Loucy (cell line): ENCODE measurements around the gene CFAP107.

Experiments
- H2AFZ ChIP-seq: fragments of 200-600 bp; sonication (generic); 2 replicates; pipeline ENCODE4 v1.6.0; 2016; ENCODE audit warnings: antibody characterized with exemption, mild to moderate bottlenecking, low read length, moderate library complexity
- H3F3A ChIP-seq: fragments of 200-600 bp; 2 replicates; pipeline ENCODE4 v1.6.0; 2016; ENCODE audit warnings: antibody characterized with exemption, low read depth, mild to moderate bottlenecking
- H3K27me3 ChIP-seq: fragments of 200-600 bp; sonication (generic); 2 replicates; pipeline ENCODE4 v1.6.1; 2014; ENCODE audit warnings: low read length, mild to moderate bottlenecking; ENCODE audit not compliant: insufficient read depth, poor library complexity, severe bottlenecking
- H3K36me3 ChIP-seq: fragments of 200-600 bp; sonication (generic); 2 replicates; pipeline ENCODE4 v1.6.1; 2016; ENCODE audit warnings: low read length; ENCODE audit not compliant: insufficient read depth
- H3K4me1 ChIP-seq: fragments of 200-600 bp; sonication (generic); 2 replicates; pipeline ENCODE4 v1.5.1; 2014; ENCODE audit warnings: low read length, mild to moderate bottlenecking; ENCODE audit not compliant: insufficient read depth, poor library complexity, severe bottlenecking
- H3K4me2 ChIP-seq: fragments of 200-600 bp; sonication (generic); 2 replicates; pipeline ENCODE4 v1.6.0; 2014; ENCODE audit warnings: antibody characterized with exemption, low read length, low read depth, mild to moderate bottlenecking; ENCODE audit not compliant: poor library complexity, severe bottlenecking
- H3K4me3 ChIP-seq: fragments of 200-600 bp; sonication (generic); 2 replicates; pipeline ENCODE4 v1.5.1; 2014; ENCODE audit warnings: low read length, mild to moderate bottlenecking, mixed read lengths; ENCODE audit not compliant: poor library complexity, severe bottlenecking
- H3K79me2 ChIP-seq: fragments of 200-600 bp; sonication (generic); 2 replicates; pipeline ENCODE4 v1.6.1; 2014; ENCODE audit warnings: low read length; ENCODE audit not compliant: insufficient read depth
- H3K9ac ChIP-seq: fragments of 200-600 bp; sonication (generic); 2 replicates; pipeline ENCODE4 v1.6.0; 2014; ENCODE audit warnings: mild to moderate bottlenecking, low read depth, low read length, moderate library complexity; ENCODE audit not compliant: poor library complexity, severe bottlenecking
- H3K9me2 ChIP-seq: fragments of 200-600 bp; sonication (generic); replicated peaks from 2 replicates; pipeline ENCODE4 v1.6.1; 2016; ENCODE audit warnings: low read depth, low read length, mixed read lengths
- H3K9me3 ChIP-seq: fragments of 200-600 bp; sonication (generic); 2 replicates; pipeline ENCODE4 v1.6.1; 2014; ENCODE audit warnings: mild to moderate bottlenecking, antibody characterized with exemption, low read length, low read depth; ENCODE audit not compliant: insufficient read depth
- H4K20me1 ChIP-seq: fragments of 200-600 bp; sonication (generic); 2 replicates; pipeline ENCODE4 v1.6.0; 2014; ENCODE audit warnings: antibody characterized with exemption, low read length, mild to moderate bottlenecking; ENCODE audit not compliant: insufficient read depth, poor library complexity, severe bottlenecking
- EZH2phosphoT487 ChIP-seq: fragments of 200-600 bp; IDR thresholded peaks from 2 replicates; pipeline ENCODE4 v1.6.1; 2018; ENCODE audit warnings: antibody characterized with exemption, mild to moderate bottlenecking, moderate library complexity, borderline replicate concordance
- TF ChIP-seq, protein P1 (sequence below): fragments of 200-600 bp; sonication (generic); conservative IDR thresholded peaks from 2 replicates; pipeline ENCODE4 v1.5.1; 2014; ENCODE audit warnings: mild to moderate bottlenecking, antibody characterized with exemption, low read length

CFAP107 gene

DNA sequence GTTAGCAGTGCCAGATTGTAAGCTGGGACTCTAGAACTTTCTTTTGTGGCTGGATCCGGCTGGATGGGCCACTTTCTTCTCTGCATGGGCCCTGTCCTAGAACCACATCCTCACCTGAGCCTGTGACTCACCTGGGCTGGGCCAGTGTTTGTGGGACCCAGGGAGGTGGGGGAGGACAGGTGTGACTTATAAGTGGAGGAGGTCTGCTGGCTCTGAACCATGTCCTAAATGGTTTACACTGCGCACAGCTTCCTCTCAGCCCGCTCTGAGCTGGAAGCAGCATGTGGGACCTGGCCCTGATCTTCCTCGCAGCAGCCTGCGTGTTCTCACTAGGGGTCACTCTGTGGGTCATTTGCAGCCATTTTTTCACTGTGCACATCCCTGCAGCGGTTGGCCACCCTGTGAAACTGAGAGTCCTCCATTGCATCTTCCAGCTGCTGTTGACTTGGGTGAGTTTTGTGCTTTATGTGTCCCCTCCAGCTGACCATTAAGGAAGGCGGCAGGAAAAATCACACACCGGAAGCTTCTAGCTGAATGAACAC is 30.0 kb upstream of the CFAP107 start, which contains the start of gene AADACL3:
Gene AADACL3, plus strand, starts transcription at position 215 of the 542 bp plus-strand sequence. Its CDS starts 67 bp downstream, at position 282.
- Histone ChIP-seq H2AFZ (no peak within 1 kb of the TSS), H4K20me1 (no peaks in the 10 kb centered on the region), H3K4me3 (no peak within 1 kb of the TSS), H3K79me2 (no peaks in the 10 kb centered on the region), H3K9ac (no peak within 1 kb of the TSS), H3K4me1 (no peaks in the 10 kb centered on the region), H3K4me2 (no peak within 1 kb of the TSS), H3K9me3 (no peaks in the 10 kb centered on the region), H3K9me2 (no peaks in the 10 kb centered on the region), H3K27me3 (no peaks in the 10 kb centered on the region), H3F3A (no peaks in the 10 kb centered on the region), H3K36me3 (no peaks in the 10 kb centered on the region)
- TF ChIP-seq EZH2phosphoT487, result no peak
- TF ChIP-seq, protein P1, sequence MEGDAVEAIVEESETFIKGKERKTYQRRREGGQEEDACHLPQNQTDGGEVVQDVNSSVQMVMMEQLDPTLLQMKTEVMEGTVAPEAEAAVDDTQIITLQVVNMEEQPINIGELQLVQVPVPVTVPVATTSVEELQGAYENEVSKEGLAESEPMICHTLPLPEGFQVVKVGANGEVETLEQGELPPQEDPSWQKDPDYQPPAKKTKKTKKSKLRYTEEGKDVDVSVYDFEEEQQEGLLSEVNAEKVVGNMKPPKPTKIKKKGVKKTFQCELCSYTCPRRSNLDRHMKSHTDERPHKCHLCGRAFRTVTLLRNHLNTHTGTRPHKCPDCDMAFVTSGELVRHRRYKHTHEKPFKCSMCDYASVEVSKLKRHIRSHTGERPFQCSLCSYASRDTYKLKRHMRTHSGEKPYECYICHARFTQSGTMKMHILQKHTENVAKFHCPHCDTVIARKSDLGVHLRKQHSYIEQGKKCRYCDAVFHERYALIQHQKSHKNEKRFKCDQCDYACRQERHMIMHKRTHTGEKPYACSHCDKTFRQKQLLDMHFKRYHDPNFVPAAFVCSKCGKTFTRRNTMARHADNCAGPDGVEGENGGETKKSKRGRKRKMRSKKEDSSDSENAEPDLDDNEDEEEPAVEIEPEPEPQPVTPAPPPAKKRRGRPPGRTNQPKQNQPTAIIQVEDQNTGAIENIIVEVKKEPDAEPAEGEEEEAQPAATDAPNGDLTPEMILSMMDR, result no peak

DNA sequence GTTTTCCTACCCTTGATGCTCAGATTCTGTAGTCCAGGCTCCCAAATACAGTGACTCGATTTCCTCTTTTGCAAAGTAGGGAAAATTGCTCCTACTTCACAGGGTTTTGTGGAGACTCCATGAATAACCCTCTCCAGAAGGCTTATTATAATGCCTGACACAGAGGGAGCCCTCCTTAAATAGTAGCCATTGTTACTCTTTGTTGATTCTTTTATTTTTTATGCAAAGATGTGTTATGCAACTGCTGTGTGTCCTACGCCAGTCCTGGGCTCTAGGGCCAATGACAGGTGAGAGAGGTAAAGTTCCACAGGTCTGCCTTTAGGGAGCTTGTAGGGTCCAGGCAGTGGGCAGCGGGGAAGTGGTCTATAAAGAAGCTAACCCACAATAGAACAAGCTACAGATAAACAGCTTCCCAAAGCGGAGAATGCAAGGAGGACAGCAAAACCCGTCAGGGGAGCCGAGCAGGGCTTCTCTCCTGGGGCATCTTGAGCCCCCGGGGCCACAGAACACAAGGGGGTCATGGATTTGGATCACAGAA is 28.6 kb upstream of the CFAP107 start:
- Histone ChIP-seq H3K9me3 (no peaks in the 10 kb centered on the region), H3K9ac (no peak overlapping the region), H4K20me1 (no peaks in the 10 kb centered on the region), H3K36me3 (no peaks in the 10 kb centered on the region), H3K4me1 (no peaks in the 10 kb centered on the region), H3F3A (no peaks in the 10 kb centered on the region), H3K79me2 (no peaks in the 10 kb centered on the region), H3K4me3 (no peak overlapping the region), H3K4me2 (no peak overlapping the region), H3K9me2 (no peaks in the 10 kb centered on the region), H3K27me3 (no peaks in the 10 kb centered on the region), H2AFZ (no peak overlapping the region)
- TF ChIP-seq, protein P1, result no peak
- TF ChIP-seq EZH2phosphoT487, result no peak

DNA sequence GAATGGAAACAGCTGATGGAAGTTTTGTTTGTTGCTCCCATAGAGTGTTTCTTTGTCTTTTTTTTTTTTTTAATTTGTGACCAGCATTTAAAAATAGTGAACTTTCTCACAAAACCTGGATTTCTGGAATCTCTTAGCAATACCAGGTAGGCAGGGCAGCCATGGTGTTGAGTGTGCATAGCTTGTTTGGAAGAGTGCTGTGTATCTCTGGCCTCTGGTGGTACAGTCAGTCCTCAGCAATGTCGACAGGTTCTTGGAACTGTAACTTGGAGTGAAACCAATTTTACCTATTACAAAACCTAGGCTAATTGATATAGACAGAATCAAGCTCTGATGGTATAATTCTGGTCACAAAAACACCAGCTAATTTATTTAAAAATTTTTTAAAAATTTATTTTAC is 23.4 kb upstream of the CFAP107 start:
- Histone ChIP-seq H3K79me2 (no peaks in the 10 kb centered on the region), H3K27me3 (no peaks in the 10 kb centered on the region), H4K20me1 (no peaks in the 10 kb centered on the region), H3K4me1 (no peaks in the 10 kb centered on the region), H3K9ac (no peak overlapping the region), H3F3A (no peaks in the 10 kb centered on the region), H3K4me2 (no peak overlapping the region), H3K9me2 (no peaks in the 10 kb centered on the region), H2AFZ (no peak overlapping the region), H3K4me3 (no peak overlapping the region), H3K9me3 (no peaks in the 10 kb centered on the region), H3K36me3 (no peaks in the 10 kb centered on the region)
- no peak for TF ChIP-seq EZH2phosphoT487
- TF ChIP-seq, protein P1, result no peak
